Activated T-cell treated with anti-CD3 and anti-CD28 coated beads, Interleukin-2, amount 50 U/mL, for 4 hours (primary cell): ENCODE results near the gene TUBGCP3. TPM values are rescaled to one million over a fixed set of nuclear protein-coding genes. Genes with fewer than 3 reads are reported as not detected.

Experiments
- total RNA-seq, 3 donors: library from RNA; stranded (reverse); gene quantifications; one replicate each; pipeline ENCODE4 v1.2.1, GENCODE V29; 2021

Gene TUBGCP3
- total RNA-seq, 3 donors from 2014 or later, result 51.8 to 54.6 (median 52.5) TPM

Other genes with a start within 250 kb of the TUBGCP3 start
- not detected for gene SPACA7, start 211.8 kb downstream of the TUBGCP3 start, total RNA-seq
- 10 to 100 TPM; 34.7 to 40.8 (median 35.6) TPM for gene ATP11A, start 101.9 kb upstream of the TUBGCP3 start, total RNA-seq